ENCODE measurements around the gene GDI2. TPM values are rescaled to one million over a fixed set of nuclear protein-coding genes. Genes with fewer than 3 reads are reported as not detected.

GDI2 gene
- total and polyA plus RNA-seq, 7 donors = 178 to 238 (median 203) TPM

GRCh38 chr10:5752301-5752871 lies 60.8 kb downstream of the GDI2 start:
- Histone ChIP-seq H3K4me3 (no peak overlapping the region), H3K27ac (no peak overlapping the region), H3K36me3 (peaks cover 8 to 36% (median 11%) of the 10 kb centered on the region in 4 donors), H3K9me3 (no peaks in the 10 kb centered on the region), H3K27me3 (no peaks in the 10 kb centered on the region), H3K4me1 (no peaks in the 10 kb centered on the region)
- WGBS, 2 donors = 92 to 97% methylated on average over 17 of the region's 17 CpGs
- no peak for DNase-seq
- TF ChIP-seq POLR2A (IDR thresholded peaks at IDR 0.05) = no peak
- intact Hi-C loops (cut with DNase I) = no loop called here

- Histone ChIP-seq H3K9me3 (no peaks in the 10 kb centered on the region), H3K27ac (no peak overlapping the region), H3K27me3 (no peaks in the 10 kb centered on the region), H3K4me3 (no peak overlapping the region), H3K36me3 (peaks cover 4 to 36% (median 11%) of the 10 kb centered on the region in 4 donors), H3K4me1 (no peaks in the 10 kb centered on the region)
- TF ChIP-seq POLR2A (IDR thresholded peaks at IDR 0.05) (no peak), EP300 (IDR thresholded peaks at IDR 0.05) (no peak), POLR2AphosphoS5 (IDR thresholded peaks at IDR 0.05) (no peak), CTCF (IDR thresholded peaks at IDR 0.05) (no peak)
- 77 to 86% methylated on average over 6 of the region's 6 CpGs for WGBS, 2 donors
- intact Hi-C loops (cut with DNase I) = no loop called here
- DNase-seq = no peak
These were observed 61.5 kb downstream of the GDI2 start for GRCh38 chr10:5751601-5752253.

- intact Hi-C loops (cut with DNase I) = no loop called here
- 79 to 93% methylated on average over 4 of the region's 4 CpGs for WGBS, 2 donors
- no peaks in the 10 kb centered on the region for H3K27me3 ChIP-seq
- H3K4me3 ChIP-seq = no peak overlapping the region
- H3K27ac ChIP-seq = no peak overlapping the region
- peaks cover 5 to 54% (median 16%) of the 10 kb centered on the region in 4 donors for H3K36me3 ChIP-seq
- DNase-seq = no peak
- H3K9me3 ChIP-seq = no peaks in the 10 kb centered on the region
- H3K4me1 ChIP-seq = no peaks in the 10 kb centered on the region
- no peak for TF ChIP-seq POLR2A (IDR thresholded peaks at IDR 0.05)
- no peak for TF ChIP-seq POLR2AphosphoS5 (IDR thresholded peaks at IDR 0.05)
- TF ChIP-seq EP300 (IDR thresholded peaks at IDR 0.05) = no peak
- TF ChIP-seq CTCF (IDR thresholded peaks at IDR 0.05) = no peak
These were observed 64.8 kb downstream of the GDI2 start for GRCh38 chr10:5748394-5748803.

- H3K4me1 ChIP-seq = no peaks in the 10 kb centered on the region
- peaks cover 5 to 75% (median 19%) of the 10 kb centered on the region in 4 donors for H3K36me3 ChIP-seq
- H3K27ac ChIP-seq = no peak overlapping the region
- H3K9me3 ChIP-seq = no peaks in the 10 kb centered on the region
- intact Hi-C loops (cut with DNase I) = no loop called here
- 47 to 80% methylated on average over 4 of the region's 4 CpGs for WGBS, 2 donors
- no peak for DNase-seq
- no peaks in the 10 kb centered on the region for H3K27me3 ChIP-seq
- TF ChIP-seq EP300 (IDR thresholded peaks at IDR 0.05) (no peak), CTCF (IDR thresholded peaks at IDR 0.05) (no peak), POLR2AphosphoS5 (IDR thresholded peaks at IDR 0.05) (no peak), POLR2A (IDR thresholded peaks at IDR 0.05) (no peak)
- no peak overlapping the region for H3K4me3 ChIP-seq
These were observed 67.0 kb downstream of the GDI2 start for GRCh38 chr10:5746197-5746596.

- H3K4me1 ChIP-seq = no peaks in the 10 kb centered on the region
- 21 to 78% methylated on average over 5 of the region's 5 CpGs for WGBS, 2 donors
- no peak for TF ChIP-seq POLR2A (IDR thresholded peaks at IDR 0.05)
- TF ChIP-seq POLR2AphosphoS5 (IDR thresholded peaks at IDR 0.05) = no peak
- no peak for TF ChIP-seq CTCF (IDR thresholded peaks at IDR 0.05)
- no peak for TF ChIP-seq EP300 (IDR thresholded peaks at IDR 0.05)
- no peak overlapping the region for H3K27ac ChIP-seq
- no peaks in the 10 kb centered on the region for H3K27me3 ChIP-seq
- H3K9me3 ChIP-seq = no peaks in the 10 kb centered on the region
- H3K4me3 ChIP-seq = no peak overlapping the region
- H3K36me3 ChIP-seq = peaks cover 5 to 86% (median 22%) of the 10 kb centered on the region in 4 donors
- intact Hi-C loops (cut with DNase I) = no loop called here
- DNase-seq = no peak
These were observed 68.4 kb downstream of the GDI2 start for GRCh38 chr10:5744849-5745248.
